Neural progenitor cell (in vitro differentiated cells): Measurements from ENCODE around the gene KRT25.

Experiments
- EZH2phosphoT487 ChIP-seq: fragments of 200-600 bp; sonication (generic); IDR thresholded peaks from 2 replicates; pipeline ENCODE4 v1.6.1; 2017; ENCODE audit warnings: antibody characterized with exemption
- TF ChIP-seq, protein P1 (sequence below): fragments of 200-600 bp; sonication (generic); IDR thresholded peaks from 2 replicates; pipeline ENCODE4 v1.5.1; 2017; ENCODE audit warnings: antibody characterized with exemption, mild to moderate bottlenecking

DNA sequence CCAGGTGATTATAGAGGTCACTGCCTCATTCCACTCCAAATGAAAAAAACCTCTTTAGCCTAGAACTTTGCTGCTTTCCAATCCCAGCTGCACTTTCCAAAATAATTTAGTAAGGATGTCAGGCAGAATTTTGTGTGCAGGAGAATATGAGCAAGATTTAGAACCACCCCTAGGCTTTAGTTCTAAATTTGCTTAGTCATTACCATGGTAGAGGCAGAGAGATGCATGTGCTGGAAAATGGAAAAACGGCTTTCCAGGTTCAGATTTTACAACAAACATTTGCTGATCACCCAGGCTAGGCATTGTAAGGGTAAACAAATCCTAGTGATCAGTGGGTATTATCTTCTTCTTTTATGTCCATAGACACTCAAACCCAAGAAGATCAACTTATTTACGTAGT, 10.5 kb upstream of the KRT25 start:
- TF ChIP-seq, protein P1, sequence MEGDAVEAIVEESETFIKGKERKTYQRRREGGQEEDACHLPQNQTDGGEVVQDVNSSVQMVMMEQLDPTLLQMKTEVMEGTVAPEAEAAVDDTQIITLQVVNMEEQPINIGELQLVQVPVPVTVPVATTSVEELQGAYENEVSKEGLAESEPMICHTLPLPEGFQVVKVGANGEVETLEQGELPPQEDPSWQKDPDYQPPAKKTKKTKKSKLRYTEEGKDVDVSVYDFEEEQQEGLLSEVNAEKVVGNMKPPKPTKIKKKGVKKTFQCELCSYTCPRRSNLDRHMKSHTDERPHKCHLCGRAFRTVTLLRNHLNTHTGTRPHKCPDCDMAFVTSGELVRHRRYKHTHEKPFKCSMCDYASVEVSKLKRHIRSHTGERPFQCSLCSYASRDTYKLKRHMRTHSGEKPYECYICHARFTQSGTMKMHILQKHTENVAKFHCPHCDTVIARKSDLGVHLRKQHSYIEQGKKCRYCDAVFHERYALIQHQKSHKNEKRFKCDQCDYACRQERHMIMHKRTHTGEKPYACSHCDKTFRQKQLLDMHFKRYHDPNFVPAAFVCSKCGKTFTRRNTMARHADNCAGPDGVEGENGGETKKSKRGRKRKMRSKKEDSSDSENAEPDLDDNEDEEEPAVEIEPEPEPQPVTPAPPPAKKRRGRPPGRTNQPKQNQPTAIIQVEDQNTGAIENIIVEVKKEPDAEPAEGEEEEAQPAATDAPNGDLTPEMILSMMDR: no peak
- no peak for TF ChIP-seq EZH2phosphoT487
